GM18520 (cell line): ENCODE measurements around the gene SH3GL3.

Experiments used
- ATAC-seq: cut with Tn5 transposase; IDR thresholded peaks from one replicate; pipeline ENCODE4 v1.9.1; 2021; ENCODE audit not compliant: unreplicated experiment

SH3GL3 gene

GRCh38 chr15:83658430-83659416 lies 211.6 kb downstream of the SH3GL3 start:
- ATAC-seq = no peak

- no peak for ATAC-seq
Observed at GRCh38 chr15:83659417-83659812, 212.3 kb downstream of the SH3GL3 start.

- ATAC-seq = no peak
Observed at GRCh38 chr15:83665480-83665879, 218.3 kb downstream of the SH3GL3 start.
